ENCODE data around the gene SYNE1. TPM values are rescaled to one million over a fixed set of nuclear protein-coding genes. Genes with fewer than 3 reads are reported as not detected.
A peak's percentile ranks its signal among the peaks of the same experiment; 100 is the strongest.
"Not testable (repeated sequence)": the region's sequence is repeated elsewhere in the genome, so short reads cannot be mapped to it uniquely, and the experiment has no call there.

Gene SYNE1
- total RNA-seq, 1 donor from 2014 or later, result 24.9 TPM

GRCh38 chr6:152673236-152673635, 36.1 kb upstream of the SYNE1 start:
- H3K4me1 Mint-ChIP-seq, result no peaks in the 10 kb centered on the region

GRCh38 chr6:152671171-152671570, 34.0 kb upstream of the SYNE1 start:
- H3K27ac Mint-ChIP-seq (ENCODE audit: unreplicated experiment), result no peak overlapping the region
- H3K4me1 Mint-ChIP-seq, result no peaks in the 10 kb centered on the region
- TF ChIP-seq CTCF (conservative IDR thresholded peaks at IDR 0.05), result no peak

More at GRCh38 chr6:152673236-152673635, 36.1 kb upstream of the SYNE1 start:
- no peak for DNase-seq (ENCODE audit: low read depth, low spot score)
- TF ChIP-seq CTCF (conservative IDR thresholded peaks at IDR 0.05), result no peak
- no peak overlapping the region for H3K4me3 Mint-ChIP-seq
- peaks cover 2% of the 10 kb centered on the region for H3K9me3 Mint-ChIP-seq
- peaks cover 2% of the 10 kb centered on the region for H3K27me3 Mint-ChIP-seq (ENCODE audit: low read depth)
- no peak overlapping the region for H3K27ac Mint-ChIP-seq (ENCODE audit: unreplicated experiment)
- H3K36me3 Mint-ChIP-seq (ENCODE audit: low read depth), result no peaks in the 10 kb centered on the region

GRCh38 chr6:152669895-152670294, 32.7 kb upstream of the SYNE1 start:
- peak; percentile 62 for TF ChIP-seq CTCF (conservative IDR thresholded peaks at IDR 0.05)
- Mint-ChIP-seq H3K27me3 (ENCODE audit: low read depth) (peaks cover 16% of the 10 kb centered on the region), H3K9me3 (no peaks in the 10 kb centered on the region), H3K4me3 (no peak overlapping the region), H3K4me1 (no peaks in the 10 kb centered on the region), H3K36me3 (ENCODE audit: low read depth) (no peaks in the 10 kb centered on the region), H3K27ac (ENCODE audit: unreplicated experiment) (no peak overlapping the region)
- DNase-seq (ENCODE audit: low read depth, low spot score), result no peak

More at GRCh38 chr6:152671171-152671570, 34.0 kb upstream of the SYNE1 start:
- peaks cover 8% of the 10 kb centered on the region for H3K27me3 Mint-ChIP-seq (ENCODE audit: low read depth)
- H3K9me3 Mint-ChIP-seq, result no peaks in the 10 kb centered on the region
- no peak for DNase-seq (ENCODE audit: low read depth, low spot score)
- no peak overlapping the region for H3K4me3 Mint-ChIP-seq
- no peaks in the 10 kb centered on the region for H3K36me3 Mint-ChIP-seq (ENCODE audit: low read depth)

GRCh38 chr6:152661776-152662175, 24.6 kb upstream of the SYNE1 start:
- no peak for TF ChIP-seq CTCF (conservative IDR thresholded peaks at IDR 0.05)
- Mint-ChIP-seq H3K27me3 (ENCODE audit: low read depth) (peaks cover 42% of the 10 kb centered on the region), H3K9me3 (no peaks in the 10 kb centered on the region), H3K4me3 (no peak overlapping the region), H3K4me1 (no peaks in the 10 kb centered on the region), H3K36me3 (ENCODE audit: low read depth) (no peaks in the 10 kb centered on the region), H3K27ac (ENCODE audit: unreplicated experiment) (no peak overlapping the region)
- DNase-seq (ENCODE audit: low read depth, low spot score), result no peak

- Mint-ChIP-seq H3K9me3 (no peaks in the 10 kb centered on the region), H3K27ac (ENCODE audit: unreplicated experiment) (no peak overlapping the region), H3K4me1 (no peaks in the 10 kb centered on the region), H3K36me3 (ENCODE audit: low read depth) (no peaks in the 10 kb centered on the region), H3K4me3 (no peak overlapping the region), H3K27me3 (ENCODE audit: low read depth) (peaks cover 13% of the 10 kb centered on the region)
- no peak for TF ChIP-seq CTCF (conservative IDR thresholded peaks at IDR 0.05)
- no peak for DNase-seq (ENCODE audit: low read depth, low spot score)
Observed at GRCh38 chr6:152651986-152652385, 14.8 kb upstream of the SYNE1 start.

- no peaks in the 10 kb centered on the region for H3K9me3 Mint-ChIP-seq
- H3K36me3 Mint-ChIP-seq (ENCODE audit: low read depth), result no peaks in the 10 kb centered on the region
- no peak overlapping the region for H3K27ac Mint-ChIP-seq (ENCODE audit: unreplicated experiment)
- TF ChIP-seq CTCF (conservative IDR thresholded peaks at IDR 0.05), result no peak
- peaks cover 21% of the 10 kb centered on the region for H3K27me3 Mint-ChIP-seq (ENCODE audit: low read depth)
- no peak for DNase-seq (ENCODE audit: low read depth, low spot score)
- peaks cover 4% of the 10 kb centered on the region for H3K4me1 Mint-ChIP-seq
- no peak overlapping the region for H3K4me3 Mint-ChIP-seq
Observed at GRCh38 chr6:152648105-152648504, 10.9 kb upstream of the SYNE1 start.

GRCh38 chr6:152646732-152647131, 9.6 kb upstream of the SYNE1 start:
- DNase-seq (ENCODE audit: low read depth, low spot score); H3K4me3 Mint-ChIP-seq; H3K27ac Mint-ChIP-seq (ENCODE audit: unreplicated experiment); H3K9me3 Mint-ChIP-seq; H3K4me1 Mint-ChIP-seq; H3K36me3 Mint-ChIP-seq (ENCODE audit: low read depth): not testable (repeated sequence)
- peaks cover 16% of the 10 kb centered on the region for H3K27me3 Mint-ChIP-seq (ENCODE audit: low read depth)

Data from neural crest cell (in vitro differentiated cells).